Measurements from ENCODE around the gene CTXND2. TPM values are rescaled to one million over a fixed set of nuclear protein-coding genes. Genes with fewer than 3 reads are reported as not detected.

Gene CTXND2
- polyA plus RNA-seq, 3 donors: not detected

- H3K79me2 ChIP-seq (ENCODE audit: insufficient read depth, low read length): no peaks in the 10 kb centered on the region
- H3K4me1 Mint-ChIP-seq: peaks cover 6% of the 10 kb centered on the region
- no peak overlapping the region for H3K9ac ChIP-seq (ENCODE audit: insufficient read depth, low read length, poor library complexity, severe bottlenecking)
- H4K20me1 ChIP-seq (ENCODE audit: insufficient read depth, low read length): no peaks in the 10 kb centered on the region
- peaks cover 5 to 13% of the 10 kb centered on the region in 2 donors for H3K9me3 ChIP-seq (replicated peaks in 1 of 2; ENCODE audit: control insufficient read depth in 1 of 2, insufficient read depth in 1 of 2, low read length in 2 of 2)
- H3K27me3 Mint-ChIP-seq (ENCODE audit: low read depth in 3 of 3): peaks cover 0 to 3% (median 0%) of the 10 kb centered on the region in 3 donors
- H3K27me3 ChIP-seq (ENCODE audit: control insufficient read depth in 2 of 2, insufficient read depth in 2 of 2, low read length in 2 of 2): no peaks in the 10 kb centered on the region
- H3K27ac ChIP-seq (ENCODE audit: low read depth in 1 of 2, low read length in 2 of 2): no peak overlapping the region
- TF ChIP-seq, protein P1, sequence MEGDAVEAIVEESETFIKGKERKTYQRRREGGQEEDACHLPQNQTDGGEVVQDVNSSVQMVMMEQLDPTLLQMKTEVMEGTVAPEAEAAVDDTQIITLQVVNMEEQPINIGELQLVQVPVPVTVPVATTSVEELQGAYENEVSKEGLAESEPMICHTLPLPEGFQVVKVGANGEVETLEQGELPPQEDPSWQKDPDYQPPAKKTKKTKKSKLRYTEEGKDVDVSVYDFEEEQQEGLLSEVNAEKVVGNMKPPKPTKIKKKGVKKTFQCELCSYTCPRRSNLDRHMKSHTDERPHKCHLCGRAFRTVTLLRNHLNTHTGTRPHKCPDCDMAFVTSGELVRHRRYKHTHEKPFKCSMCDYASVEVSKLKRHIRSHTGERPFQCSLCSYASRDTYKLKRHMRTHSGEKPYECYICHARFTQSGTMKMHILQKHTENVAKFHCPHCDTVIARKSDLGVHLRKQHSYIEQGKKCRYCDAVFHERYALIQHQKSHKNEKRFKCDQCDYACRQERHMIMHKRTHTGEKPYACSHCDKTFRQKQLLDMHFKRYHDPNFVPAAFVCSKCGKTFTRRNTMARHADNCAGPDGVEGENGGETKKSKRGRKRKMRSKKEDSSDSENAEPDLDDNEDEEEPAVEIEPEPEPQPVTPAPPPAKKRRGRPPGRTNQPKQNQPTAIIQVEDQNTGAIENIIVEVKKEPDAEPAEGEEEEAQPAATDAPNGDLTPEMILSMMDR (IDR thresholded peaks at IDR 0.05): no peak
- H3K9me3 Mint-ChIP-seq: peaks cover 0 to 16% (median 10%) of the 10 kb centered on the region in 7 donors
- DNase-seq: no peak
- no peaks in the 10 kb centered on the region for H3K36me3 ChIP-seq (replicated peaks in 1 of 2; ENCODE audit: control insufficient read depth in 1 of 2, insufficient read depth in 2 of 2, low read length in 2 of 2)
- H3K4me2 ChIP-seq (replicated peaks; ENCODE audit: extremely low read depth, low read length, poor library complexity, severe bottlenecking): no peak overlapping the region
- H3K36me3 Mint-ChIP-seq: no peaks in the 10 kb centered on the region
- H3K4me3 ChIP-seq (replicated peaks in 1 of 3; ENCODE audit: low read depth in 2 of 3, low read length in 3 of 3): no peak overlapping the region
- no peak overlapping the region for H3K4me3 Mint-ChIP-seq
- WGBS (ENCODE audit: insufficient coverage): 100% methylated on average over 4 of the region's 6 CpGs
- peaks cover 3 to 9% of the 10 kb centered on the region in 2 donors for H3K4me1 ChIP-seq (ENCODE audit: control insufficient read depth in 1 of 2, insufficient read depth in 2 of 2, low read length in 2 of 2)
- no peak overlapping the region for H2AFZ ChIP-seq (ENCODE audit: insufficient read depth, low read depth, low read length, poor library complexity, severe bottlenecking)
- intact Hi-C loops (cut with micrococcal nuclease): no loop called here
- no peak overlapping the region for H3K27ac Mint-ChIP-seq
Measured at GRCh38 chr1:150905301-150905700, 18.4 kb downstream of the CTXND2 start.

DNA sequence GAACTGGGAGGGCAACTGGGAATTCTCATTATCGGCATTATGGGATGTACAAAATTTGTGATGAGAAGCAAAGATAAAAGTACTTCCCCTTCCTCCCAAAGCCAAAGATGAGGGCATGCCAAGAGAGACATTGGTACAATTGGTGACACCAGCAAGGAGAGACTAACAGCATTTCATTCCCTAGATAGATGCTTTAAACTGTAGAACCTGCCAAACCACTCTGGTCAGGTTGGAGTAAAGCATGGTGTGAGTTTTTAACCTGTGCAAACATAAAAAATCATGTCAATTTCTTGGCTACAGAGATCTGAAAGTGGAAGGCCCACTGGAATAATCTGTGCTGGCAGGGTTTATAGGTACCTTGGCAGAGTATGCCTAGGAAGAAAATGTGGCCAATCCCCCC lies 19.4 kb downstream of the CTXND2 start:
- H3K36me3 ChIP-seq (replicated peaks in 1 of 2; ENCODE audit: control insufficient read depth in 1 of 2, insufficient read depth in 2 of 2, low read length in 2 of 2): no peaks in the 10 kb centered on the region
- TF ChIP-seq, protein P1 (IDR thresholded peaks at IDR 0.05): no peak
- WGBS (ENCODE audit: insufficient coverage): no CpG with 5 or more reads among the region's 1 CpG
- H3K9me3 ChIP-seq (replicated peaks in 1 of 2; ENCODE audit: control insufficient read depth in 1 of 2, insufficient read depth in 1 of 2, low read length in 2 of 2): peaks cover 5 to 13% of the 10 kb centered on the region in 2 donors
- H3K4me3 Mint-ChIP-seq: no peak overlapping the region
- H3K27me3 Mint-ChIP-seq (ENCODE audit: low read depth in 3 of 3): peaks cover 0 to 3% (median 0%) of the 10 kb centered on the region in 3 donors
- H3K36me3 Mint-ChIP-seq: no peaks in the 10 kb centered on the region
- H2AFZ ChIP-seq (ENCODE audit: insufficient read depth, low read depth, low read length, poor library complexity, severe bottlenecking): no peak overlapping the region
- H3K27ac Mint-ChIP-seq: peak overlapping the region in 1 of 7 donors; percentile 75
- DNase-seq: no peak
- H3K4me2 ChIP-seq (replicated peaks; ENCODE audit: extremely low read depth, low read length, poor library complexity, severe bottlenecking): no peak overlapping the region
- no peaks in the 10 kb centered on the region for H3K79me2 ChIP-seq (ENCODE audit: insufficient read depth, low read length)
- H3K27ac ChIP-seq (ENCODE audit: low read depth in 1 of 2, low read length in 2 of 2): no peak overlapping the region
- no peaks in the 10 kb centered on the region for H4K20me1 ChIP-seq (ENCODE audit: insufficient read depth, low read length)
- H3K9me3 Mint-ChIP-seq: peaks cover 0 to 17% (median 14%) of the 10 kb centered on the region in 7 donors
- H3K9ac ChIP-seq (ENCODE audit: insufficient read depth, low read length, poor library complexity, severe bottlenecking): no peak overlapping the region
- H3K4me1 ChIP-seq (ENCODE audit: control insufficient read depth in 1 of 2, insufficient read depth in 2 of 2, low read length in 2 of 2): peaks cover 4 to 10% of the 10 kb centered on the region in 2 donors
- H3K4me3 ChIP-seq (replicated peaks in 1 of 3; ENCODE audit: low read depth in 2 of 3, low read length in 3 of 3): no peak overlapping the region
- intact Hi-C loops (cut with micrococcal nuclease): no loop called here
- peaks cover 8% of the 10 kb centered on the region for H3K4me1 Mint-ChIP-seq
- no peaks in the 10 kb centered on the region for H3K27me3 ChIP-seq (ENCODE audit: control insufficient read depth in 2 of 2, insufficient read depth in 2 of 2, low read length in 2 of 2)
